Measurements from ENCODE around the gene PARPBP. TPM values are rescaled to one million over a fixed set of nuclear protein-coding genes. Genes with fewer than 3 reads are reported as not detected.
A peak's percentile ranks its signal among the peaks of the same experiment; 100 is the strongest.

Gene PARPBP
- total and polyA plus RNA-seq, 2 of the 8 experiments (the other 6 are each of a cell fraction or from before 2014, with no cell fraction given): 10.9 to 38.1 TPM

DNA sequence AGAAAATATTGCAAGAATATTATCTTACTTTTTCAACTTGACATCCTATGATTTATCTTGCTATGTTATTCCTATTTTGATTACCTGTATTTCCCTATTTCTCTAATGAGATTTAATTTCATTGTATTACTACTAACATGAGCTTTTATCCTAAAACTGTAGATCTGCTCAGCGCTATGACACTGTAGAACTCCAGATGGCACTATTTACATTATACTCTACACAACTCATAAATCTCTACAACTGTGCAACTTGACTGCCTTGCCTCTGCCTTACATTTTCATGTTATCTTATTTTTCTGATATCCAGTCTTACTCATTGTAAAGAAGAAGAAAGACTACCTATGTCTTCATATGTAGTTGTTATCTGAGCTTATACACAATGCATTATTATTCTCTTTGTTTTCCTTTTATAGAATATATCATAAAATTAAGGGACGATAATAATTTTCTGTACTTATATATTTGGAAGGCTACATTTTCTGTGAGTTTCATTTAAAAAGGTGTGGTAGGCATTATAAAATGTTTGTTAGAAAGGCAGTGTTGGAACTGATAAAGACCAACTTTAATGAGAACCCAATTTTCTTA, 24.2 kb upstream of the PARPBP start:
- CTCF ChIA-PET (ENCODE audit: partially characterized antibody): interaction anchor here (0.6 to 2.6 kb wide), 11 partner anchors 11 to 156 kb away, joined by 3 to 10 read pairs (median 4); no protein-coding TSS in a partner anchor
- no peak overlapping the region for H2AFZ ChIP-seq (ENCODE audit: low read length)
- peak; percentile 27 to 30; a peak in 2 of 4 replicates for TF ChIP-seq RAD21 (IDR thresholded peaks at IDR 0.05 in 1 of 2, conservative IDR thresholded peaks at IDR 0.05 in 1 of 2; ENCODE audit: low read depth in 2 of 2, low read length in 2 of 2)
- no peak for TF ChIP-seq TBP (IDR thresholded peaks at IDR 0.05; ENCODE audit: low read depth, low read length)
- POLR2A ChIA-PET (ENCODE audit: partially characterized antibody): no interaction called here
- peaks cover 0 to 19% (median 10%) of the 10 kb centered on the region in 4 experiments; a peak in 4 of 8 replicates for H3K36me3 ChIP-seq (ENCODE audit: control insufficient read depth in 2 of 4, insufficient read depth in 4 of 4, low read length in 3 of 4)
- no peak overlapping the region for H2BK120ac ChIP-seq (replicated peaks; ENCODE audit: low read depth, low read length)
- H2BK20ac ChIP-seq (ENCODE audit: low read length): no peak overlapping the region
- H4K5ac ChIP-seq (ENCODE audit: insufficient read length, low read depth, low read length): no peak overlapping the region
- H3K14ac ChIP-seq (ENCODE audit: insufficient read length): no peak overlapping the region
- no peak for FAIRE-seq
- H3K4me3 ChIP-seq (ENCODE audit: extremely low read depth in 1 of 4, insufficient read depth in 2 of 4, low read depth in 3 of 4, low read length in 4 of 4): no peak overlapping the region
- no peak overlapping the region for H3K56ac ChIP-seq (replicated peaks; ENCODE audit: insufficient read length, low read depth, low read length)
- H2AK5ac ChIP-seq (ENCODE audit: low read depth, low read length): no peak overlapping the region
- no peaks in the 10 kb centered on the region for H3K4me1 ChIP-seq (replicated peaks in 1 of 4; ENCODE audit: control insufficient read depth in 3 of 4, insufficient read depth in 4 of 4, low read length in 3 of 4)
- no peak overlapping the region for H4K91ac ChIP-seq (replicated peaks; ENCODE audit: insufficient read length, low read length)
- H3K18ac ChIP-seq (ENCODE audit: extremely low read depth, low read length): no peak overlapping the region
- H3K27me3 ChIP-seq (replicated peaks in 1 of 4; ENCODE audit: control insufficient read depth in 3 of 4, extremely low read depth in 1 of 4, insufficient read depth in 3 of 4, low read length in 3 of 4): no peaks in the 10 kb centered on the region
- H3K23ac ChIP-seq (ENCODE audit: insufficient read length): no peak overlapping the region
- 94% methylated on average over 2 of the region's 2 CpGs; no CpG with 5 or more reads in 1 of the 2 experiments for WGBS, 2 experiments (ENCODE audit: extremely low coverage in 1 of 2, insufficient coverage in 1 of 2, insufficient read length in 1 of 2, insufficient replicate concordance in 2 of 2, low coverage in 1 of 2, low lambda C conversion rate in 2 of 2, missing lambda C conversion rate in 1 of 2)
- no peak overlapping the region for H3K4me2 ChIP-seq (ENCODE audit: insufficient read depth in 1 of 2, low read depth in 2 of 2, low read length in 2 of 2)
- H3K9me3 ChIP-seq (ENCODE audit: insufficient read depth in 2 of 2, low read depth in 1 of 2, low read length in 1 of 2): peaks cover 0 to 2% of the 10 kb centered on the region in 2 experiments; a peak in 1 of 4 replicates
- no peak overlapping the region for H2BK5ac ChIP-seq (ENCODE audit: low read depth, low read length)
- no peaks in the 10 kb centered on the region for H3K79me2 ChIP-seq (ENCODE audit: control insufficient read depth in 1 of 2, insufficient read depth in 2 of 2, low read length in 2 of 2)
- no peaks in the 10 kb centered on the region for H4K20me1 ChIP-seq (replicated peaks in 1 of 2; ENCODE audit: control insufficient read depth in 1 of 2, insufficient read depth in 2 of 2, low read length in 2 of 2)
- no peak for DNase-seq (ENCODE audit: low read depth in 1 of 2, low spot score in 2 of 2)
- no peak overlapping the region for H4K8ac ChIP-seq (ENCODE audit: extremely low read depth, insufficient read depth, low read length)
- H3K23me2 ChIP-seq (ENCODE audit: low read depth, low read length): no peaks in the 10 kb centered on the region
- H3K4ac ChIP-seq (replicated peaks; ENCODE audit: insufficient read length, low read depth, low read length): no peak overlapping the region
- H2BK15ac ChIP-seq (ENCODE audit: low read length): no peak overlapping the region
- H3K79me1 ChIP-seq (ENCODE audit: low read depth, low read length): no peaks in the 10 kb centered on the region
- no peak overlapping the region for H3K27ac ChIP-seq (ENCODE audit: low read depth, low read length)
- no peak overlapping the region for H2BK12ac ChIP-seq (ENCODE audit: low read depth, low read length)
- H3K9ac ChIP-seq (replicated peaks in 1 of 4; ENCODE audit: extremely low read depth in 1 of 4, low read depth in 3 of 4, low read length in 3 of 4): no peak overlapping the region
